ENCODE measurements around the gene PROK1. TPM values are rescaled to one million over a fixed set of nuclear protein-coding genes. Genes with fewer than 3 reads are reported as not detected.
"Not testable (repeated sequence)": the region's sequence is repeated elsewhere in the genome, so short reads cannot be mapped to it uniquely, and the experiment has no call there.

PROK1 gene
- total RNA-seq, 4 donors from 2014 or later, result 0.35 to 2.3 TPM; not detected in 2

- WGBS, 2 donors, result 80 to 87% methylated on average over 4 of the region's 4 CpGs
- intact Hi-C loops (cut with DNase I), result no loop called here
Observed at GRCh38 chr1:110438893-110439292, 12.1 kb upstream of the PROK1 start.

GRCh38 chr1:110439873-110440272 is 11.1 kb upstream of the PROK1 start:
- H3K4me3 ChIP-seq; H3K36me3 ChIP-seq; H3K27ac ChIP-seq; H3K27me3 ChIP-seq; DNase-seq; H3K4me1 ChIP-seq; intact Hi-C loops (cut with DNase I); H3K9me3 ChIP-seq: not testable (repeated sequence)
- 85 to 94% methylated on average over 3 of the region's 3 CpGs for WGBS, 2 donors

More at GRCh38 chr1:110438893-110439292, 12.1 kb upstream of the PROK1 start:
- Histone ChIP-seq H3K9me3 (no peaks in the 10 kb centered on the region), H3K27me3 (no peaks in the 10 kb centered on the region), H3K4me3 (no peak overlapping the region), H3K4me1 (peaks cover 0 to 7% (median 0%) of the 10 kb centered on the region in 3 donors), H3K36me3 (no peaks in the 10 kb centered on the region), H3K27ac (no peak overlapping the region)
- DNase-seq, result no peak
- TF ChIP-seq POLR2A (IDR thresholded peaks at IDR 0.05) (no peak), CTCF (IDR thresholded peaks at IDR 0.05) (no peak)

- Histone ChIP-seq H3K27ac (no peak overlapping the region), H3K36me3 (no peaks in the 10 kb centered on the region), H3K9me3 (no peaks in the 10 kb centered on the region), H3K4me1 (peaks cover 0 to 7% (median 0%) of the 10 kb centered on the region in 3 donors), H3K27me3 (no peaks in the 10 kb centered on the region), H3K4me3 (no peak overlapping the region)
- no peak for TF ChIP-seq CTCF (IDR thresholded peaks at IDR 0.05)
- no peak for TF ChIP-seq POLR2A (IDR thresholded peaks at IDR 0.05)
- DNase-seq, result no peak
- intact Hi-C loops (cut with DNase I), result no loop called here
- 34 to 47% methylated on average over 3 of the region's 3 CpGs for WGBS, 2 donors
Observed at GRCh38 chr1:110440877-110441276, 10.1 kb upstream of the PROK1 start.

- DNase-seq, result no peak
- Histone ChIP-seq H3K4me1 (peaks cover 0 to 7% (median 0%) of the 10 kb centered on the region in 3 donors), H3K27ac (no peak overlapping the region), H3K36me3 (no peaks in the 10 kb centered on the region), H3K27me3 (no peaks in the 10 kb centered on the region), H3K4me3 (no peak overlapping the region), H3K9me3 (no peaks in the 10 kb centered on the region)
- intact Hi-C loops (cut with DNase I), result no loop called here
- TF ChIP-seq CTCF (IDR thresholded peaks at IDR 0.05), result no peak
- TF ChIP-seq POLR2A (IDR thresholded peaks at IDR 0.05), result no peak
Observed at GRCh38 chr1:110441888-110442287, 9.1 kb upstream of the PROK1 start.

GRCh38 chr1:110443451-110443850 is 7.5 kb upstream of the PROK1 start:
- WGBS, 2 donors, result 65 to 86% methylated on average over 7 to 8 of the region's 8 CpGs

More at GRCh38 chr1:110443451-110443850, 7.5 kb upstream of the PROK1 start:
- TF ChIP-seq POLR2A (IDR thresholded peaks at IDR 0.05), result no peak
- TF ChIP-seq CTCF (IDR thresholded peaks at IDR 0.05), result no peak
- Histone ChIP-seq H3K4me1 (peaks cover 0 to 7% (median 0%) of the 10 kb centered on the region in 3 donors), H3K9me3 (no peaks in the 10 kb centered on the region), H3K36me3 (no peaks in the 10 kb centered on the region), H3K27me3 (peaks cover 0 to under 1% (median 0%) of the 10 kb centered on the region in 4 donors), H3K4me3 (no peak overlapping the region), H3K27ac (no peak overlapping the region)
- DNase-seq, result no peak
- intact Hi-C loops (cut with DNase I), result no loop called here
